OCI-LY3 (cell line): ENCODE data around the gene SPOCK1.
A peak's percentile ranks its signal among the peaks of the same experiment; 100 is the strongest.

Experiments used
- H2AFZ ChIP-seq: fragments of 200-600, 300-600 bp; shearing (Covaris generic); 2 replicates; pipeline ENCODE4 v1.6.0; 2014; ENCODE audit warnings: antibody characterized with exemption, low read depth, low read length
- H3K27ac ChIP-seq: fragments of 200-600, 300-600 bp; sonication (generic); 2 replicates; pipeline ENCODE4 v1.5.1; 2014; ENCODE audit warnings: mild to moderate bottlenecking, low read length, moderate library complexity, mixed read lengths
- H3K27me3 ChIP-seq: fragments of 200-600, 300-600 bp; sonication (generic); 2 replicates; pipeline ENCODE4 v1.6.1; 2014; ENCODE audit warnings: low read depth, low read length, mixed read lengths
- H3K36me3 ChIP-seq: fragments of 200-600, 300-600 bp; sonication (generic); replicated peaks from 2 replicates; pipeline ENCODE3; 2014; ENCODE audit warnings: low read depth, low read length, mixed read lengths
- H3K4me1 ChIP-seq: fragments of 300-600, 200-600 bp; sonication (generic); 2 replicates; pipeline ENCODE4 v1.6.1; 2014; ENCODE audit warnings: low read length, mixed read lengths
- H3K4me2 ChIP-seq: fragments of 200-600, 300-600 bp; sonication (generic); 2 replicates; pipeline ENCODE4 v1.6.1; 2014; ENCODE audit warnings: low read length, mixed read lengths
- H3K4me3 ChIP-seq: fragments of 300-600, 200-600 bp; sonication (generic); 2 replicates; pipeline ENCODE4 v1.5.1; 2014; ENCODE audit warnings: antibody characterized with exemption, mild to moderate bottlenecking, low read length, moderate library complexity
- H3K79me2 ChIP-seq: fragments of 300-600, 200-600 bp; shearing (Covaris generic); 2 replicates; pipeline ENCODE4 v1.6.1; 2014; ENCODE audit warnings: mild to moderate bottlenecking, low read length, mixed read lengths
- H3K9ac ChIP-seq: fragments of 300-600, 200-600 bp; shearing (Covaris generic); 2 replicates; pipeline ENCODE4 v1.6.0; 2014; ENCODE audit warnings: mild to moderate bottlenecking, low read length, moderate library complexity
- H3K9me3 ChIP-seq: fragments of 200-600, 300-600 bp; shearing (Covaris generic); 2 replicates; pipeline ENCODE4 v1.6.1; 2014; ENCODE audit warnings: low read length, mixed read lengths; ENCODE audit not compliant: insufficient read depth
- H4K20me1 ChIP-seq: fragments of 200-600, 300-600 bp; sonication (generic); 2 replicates; pipeline ENCODE4 v1.6.1; 2016; ENCODE audit warnings: low read length, mixed read lengths; ENCODE audit not compliant: insufficient read depth
- EZH2phosphoT487 ChIP-seq: fragments of 200-600 bp; shearing (Covaris generic); IDR thresholded peaks from 2 replicates; pipeline ENCODE4 v1.6.1; 2018; ENCODE audit warnings: antibody characterized with exemption, mixed run types, low read depth
- TF ChIP-seq, protein P1 (sequence below): fragments of 200-600, 300-600 bp; sonication (generic); IDR thresholded peaks from 2 replicates; pipeline ENCODE4 v1.5.1; 2014; ENCODE audit warnings: antibody characterized with exemption, low read length, low read depth

Gene SPOCK1

DNA sequence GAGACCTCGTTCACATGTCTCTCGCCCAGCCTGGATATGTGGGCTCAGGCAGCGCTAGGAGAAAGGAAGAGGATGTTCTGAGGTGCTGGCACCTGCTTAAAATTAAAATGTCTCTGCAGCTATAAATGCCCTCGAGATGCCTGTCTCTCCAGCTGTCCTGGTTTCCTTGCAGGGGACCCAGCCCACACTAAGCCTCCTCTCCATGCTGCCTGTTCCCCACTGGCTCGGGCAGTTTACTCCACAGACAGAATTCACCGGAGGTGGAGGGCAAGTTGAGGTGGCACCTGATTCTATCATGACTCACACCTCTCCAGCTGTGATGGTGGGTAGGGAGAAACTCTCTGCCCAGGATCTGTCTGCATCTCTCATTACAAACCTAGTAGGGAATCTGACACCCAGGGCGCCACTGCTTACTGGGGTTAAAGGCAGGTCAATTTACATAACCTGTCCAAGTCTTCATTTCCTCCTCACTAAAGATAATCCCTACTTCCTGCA lies 420.9 kb downstream of the SPOCK1 start:
- Histone ChIP-seq H3K36me3 (no peaks in the 10 kb centered on the region), H3K27me3 (no peaks in the 10 kb centered on the region), H3K79me2 (no peaks in the 10 kb centered on the region), H3K27ac (no peak overlapping the region), H3K4me1 (no peaks in the 10 kb centered on the region), H3K9ac (no peak overlapping the region), H4K20me1 (no peaks in the 10 kb centered on the region), H3K4me3 (no peak overlapping the region), H2AFZ (no peak overlapping the region), H3K9me3 (peaks cover 2% of the 10 kb centered on the region; the same call in 1 of the 2 replicates), H3K4me2 (no peak overlapping the region)
- no peak for TF ChIP-seq EZH2phosphoT487
- TF ChIP-seq, protein P1, sequence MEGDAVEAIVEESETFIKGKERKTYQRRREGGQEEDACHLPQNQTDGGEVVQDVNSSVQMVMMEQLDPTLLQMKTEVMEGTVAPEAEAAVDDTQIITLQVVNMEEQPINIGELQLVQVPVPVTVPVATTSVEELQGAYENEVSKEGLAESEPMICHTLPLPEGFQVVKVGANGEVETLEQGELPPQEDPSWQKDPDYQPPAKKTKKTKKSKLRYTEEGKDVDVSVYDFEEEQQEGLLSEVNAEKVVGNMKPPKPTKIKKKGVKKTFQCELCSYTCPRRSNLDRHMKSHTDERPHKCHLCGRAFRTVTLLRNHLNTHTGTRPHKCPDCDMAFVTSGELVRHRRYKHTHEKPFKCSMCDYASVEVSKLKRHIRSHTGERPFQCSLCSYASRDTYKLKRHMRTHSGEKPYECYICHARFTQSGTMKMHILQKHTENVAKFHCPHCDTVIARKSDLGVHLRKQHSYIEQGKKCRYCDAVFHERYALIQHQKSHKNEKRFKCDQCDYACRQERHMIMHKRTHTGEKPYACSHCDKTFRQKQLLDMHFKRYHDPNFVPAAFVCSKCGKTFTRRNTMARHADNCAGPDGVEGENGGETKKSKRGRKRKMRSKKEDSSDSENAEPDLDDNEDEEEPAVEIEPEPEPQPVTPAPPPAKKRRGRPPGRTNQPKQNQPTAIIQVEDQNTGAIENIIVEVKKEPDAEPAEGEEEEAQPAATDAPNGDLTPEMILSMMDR, result no peak

DNA sequence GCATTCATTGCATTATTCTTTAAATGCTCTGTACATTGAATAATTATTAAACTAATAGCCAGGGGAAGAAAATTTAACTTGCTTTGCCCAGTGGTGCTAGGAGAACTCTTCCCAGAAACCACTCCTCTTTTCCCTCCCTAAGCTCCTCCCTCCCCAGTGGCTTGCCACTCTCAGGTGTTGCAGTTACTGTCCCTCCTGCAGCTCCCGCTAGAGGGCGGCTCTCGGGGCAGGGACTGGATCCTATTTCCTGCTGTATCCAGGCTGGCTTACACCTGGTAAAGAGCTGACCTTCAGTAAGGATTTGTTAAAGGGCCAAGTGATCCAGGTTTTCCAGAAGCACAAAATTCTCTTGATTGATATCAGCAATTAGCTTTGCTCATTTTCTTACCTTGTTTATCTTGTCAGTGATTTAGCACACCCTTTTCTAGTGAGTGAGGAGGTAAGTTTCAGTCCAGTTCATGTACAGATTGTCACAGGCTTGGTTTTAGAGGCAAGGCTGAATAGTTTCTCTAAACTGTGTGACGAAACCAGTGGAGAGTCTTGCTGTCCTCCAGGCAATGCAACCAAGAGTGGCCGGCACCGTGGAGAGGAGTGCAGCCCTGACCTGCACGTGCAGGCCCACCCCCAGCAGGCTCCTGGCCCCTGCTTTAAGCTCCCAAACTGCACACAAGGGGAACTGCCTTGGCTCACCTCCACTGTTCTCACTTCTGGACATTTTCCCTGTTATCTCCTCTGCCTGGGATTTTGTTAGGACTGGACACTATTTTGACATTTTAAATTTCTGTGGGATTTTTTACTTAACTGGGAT lies 423.8 kb downstream of the SPOCK1 start:
- no peaks in the 10 kb centered on the region for H3K27me3 ChIP-seq
- H3K27ac ChIP-seq, result no peak overlapping the region
- H3K4me2 ChIP-seq, result no peak overlapping the region
- no peak overlapping the region for H3K9ac ChIP-seq
- no peak overlapping the region for H3K4me3 ChIP-seq
- no peak overlapping the region for H2AFZ ChIP-seq
- no peaks in the 10 kb centered on the region for H3K4me1 ChIP-seq
- H3K36me3 ChIP-seq, result no peaks in the 10 kb centered on the region
- H3K79me2 ChIP-seq, result no peaks in the 10 kb centered on the region
- H4K20me1 ChIP-seq, result no peaks in the 10 kb centered on the region
- peaks cover 17% of the 10 kb centered on the region; the same call in 1 of the 2 replicates for H3K9me3 ChIP-seq
- TF ChIP-seq, protein P1, result peak; percentile 52
- TF ChIP-seq EZH2phosphoT487, result no peak

DNA sequence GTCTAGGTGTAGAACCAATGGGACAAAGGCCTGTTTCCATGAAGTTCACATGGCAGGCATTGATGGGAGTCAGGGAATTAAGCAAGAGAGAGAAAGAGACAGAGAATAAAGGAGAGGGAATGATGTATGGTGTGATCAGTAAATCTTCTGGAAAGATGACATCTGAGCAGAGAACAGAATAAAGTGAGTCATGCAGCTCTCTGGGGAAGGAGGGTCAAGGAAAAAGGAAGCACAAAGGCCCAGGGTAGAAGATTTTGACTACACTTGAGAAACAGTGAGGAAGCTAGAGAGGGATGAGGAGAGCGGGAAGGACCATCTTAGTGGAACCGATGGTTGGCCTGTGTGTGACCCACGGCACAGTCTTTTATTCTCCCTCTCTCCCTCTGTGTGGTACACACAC lies 425.9 kb downstream of the SPOCK1 start:
- Histone ChIP-seq H3K79me2 (no peaks in the 10 kb centered on the region), H4K20me1 (no peaks in the 10 kb centered on the region), H3K4me2 (no peak overlapping the region), H3K9me3 (peaks cover 17% of the 10 kb centered on the region; the same call in 1 of the 2 replicates), H3K9ac (no peak overlapping the region), H3K27me3 (no peaks in the 10 kb centered on the region), H3K4me3 (no peak overlapping the region), H2AFZ (no peak overlapping the region), H3K36me3 (no peaks in the 10 kb centered on the region), H3K27ac (no peak overlapping the region), H3K4me1 (no peaks in the 10 kb centered on the region)
- TF ChIP-seq, protein P1, result no peak
- no peak for TF ChIP-seq EZH2phosphoT487

DNA sequence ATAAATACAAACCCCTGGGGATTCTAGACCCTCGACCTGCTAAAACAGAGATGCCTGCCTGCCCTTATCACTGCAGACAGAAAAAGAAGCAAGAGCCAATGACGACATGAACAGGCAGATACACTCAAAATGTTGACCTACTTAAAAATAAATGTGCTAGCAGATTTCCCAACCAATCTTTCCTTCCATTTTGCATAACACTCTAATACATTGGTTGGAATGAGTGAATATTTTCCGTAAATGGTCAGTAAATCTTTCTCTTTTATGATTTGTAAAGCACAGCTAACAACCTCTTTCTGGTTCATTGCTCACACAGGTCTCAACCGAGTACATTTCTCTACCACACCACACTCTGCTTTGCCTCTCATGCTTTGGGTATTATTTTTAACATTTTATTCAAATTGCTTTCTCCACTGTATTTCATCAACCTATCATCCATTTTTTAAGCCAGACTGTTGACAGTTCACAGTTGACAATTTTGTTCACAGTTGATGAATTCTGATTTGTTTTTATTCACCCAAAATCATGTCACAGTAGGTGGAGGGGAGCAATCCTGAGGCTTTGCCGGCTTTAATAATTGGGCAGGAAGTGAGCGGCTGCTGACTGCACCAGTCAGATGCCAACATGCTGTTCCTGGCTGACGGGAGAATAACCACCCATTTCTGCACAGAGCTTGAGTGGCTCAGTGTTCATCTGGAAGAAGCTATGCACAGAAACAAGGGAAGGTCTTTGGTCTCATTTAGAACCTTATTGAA lies 426.6 kb downstream of the SPOCK1 start:
- Histone ChIP-seq H2AFZ (no peak overlapping the region), H3K27me3 (no peaks in the 10 kb centered on the region), H4K20me1 (no peaks in the 10 kb centered on the region), H3K4me1 (no peaks in the 10 kb centered on the region), H3K9me3 (peaks cover 17% of the 10 kb centered on the region; the same call in 1 of the 2 replicates), H3K27ac (no peak overlapping the region), H3K79me2 (no peaks in the 10 kb centered on the region), H3K4me2 (no peak overlapping the region), H3K4me3 (no peak overlapping the region), H3K9ac (no peak overlapping the region), H3K36me3 (no peaks in the 10 kb centered on the region)
- TF ChIP-seq EZH2phosphoT487, result no peak
- TF ChIP-seq, protein P1, result no peak
